Left cardiac atrium (tissue), 4 donors: ENCODE measurements around the gene CUX1. TPM values are rescaled to one million over a fixed set of nuclear protein-coding genes. Genes with fewer than 3 reads are reported as not detected.

Source experiments
- ATAC-seq, 2 donors: fragments of 200-7000 bp; cut with Tn5 transposase; one replicate each; pipeline ENCODE4 v1.9.1; 2020; ENCODE audit warnings: mild to moderate bottlenecking in 2 of 2, moderate library complexity in 2 of 2
- DNase-seq: peaks from one replicate; pipeline ENCODE4 v3.0.0-alpha.2; 2020
- intact Hi-C, 2 donors: fragments of 100-400 bp; cut with DNase I; formaldehyde crosslinking; loops; one replicate each; pipeline versions ENCODE4 v1.14.1 to v1.15.1; 2022 to 2023
- long read RNA-seq: library from polyadenylated mRNA; unstranded; transcript quantifications from one replicate; pipeline ENCODE4 v2.0.0, GENCODE V29; 2021
- total RNA-seq, 2 donors: library from RNA; stranded (reverse); fragmentation: NEBNext Ultra II Directional; extraction: Animal tissue kit (Norgen Biotek cat#: 25700); gene quantifications; one replicate each; pipeline ENCODE4 v1.2.1, GENCODE V29; 2021
- donor health status: DM: no; HTN: yes; CAD: no.
- donor health status: DM: no; HTN: yes; CAD: no; lungs with severe emphysema.
- donor health status: DM: yes; HTN: yes; CAD: no.
- donor health status: Dilated cardiomyopathy.

CUX1 gene
- 100 to 1,000 TPM in 1 of 2 donors, 10 to 100 TPM in 1; 81.6 to 108 TPM for total RNA-seq
- long read RNA-seq, transcript CUX1-202 (23 exons, 2,931 nt): major isoform, 13 of 30 reads
- long read RNA-seq, partial matches to known transcripts: 1 of 30 reads
- long read RNA-seq, other reads (novel, unspliced or antisense): 15 of 30 reads

GRCh38 chr7:101817471-101818286 lies at the start of gene CUX1:
Gene CUX1, plus strand, starts transcription at chr7:101817626. Its CDS starts 14 bp downstream, at chr7:101817640.
- ATAC-seq (peak in 1 of 2 donors; percentile 22), DNase-seq (peak; percentile 33)
- intact Hi-C loops: loop anchor here in 1 of 2 donors (5.0 kb wide), 3 partner anchors 40 to 415 kb away; no protein-coding TSS in a partner anchor

- intact Hi-C loops: no loop called here
- no peak for DNase-seq
- ATAC-seq: no peak
These were observed 49.1 kb upstream of the CUX1 start for GRCh38 chr7:101768280-101768679.

GRCh38 chr7:101770466-101770865 lies 47.0 kb upstream of the CUX1 start:
- intact Hi-C loops: no loop called here
- no peak for ATAC-seq

GRCh38 chr7:101772508-101773211 lies 44.8 kb upstream of the CUX1 start:
- ATAC-seq (no peak), DNase-seq (no peak)
- intact Hi-C loops: no loop called here

More at GRCh38 chr7:101770466-101770865, 47.0 kb upstream of the CUX1 start:
- no peak for DNase-seq

- intact Hi-C loops: no loop called here
- ATAC-seq: no peak
These were observed 42.2 kb upstream of the CUX1 start for GRCh38 chr7:101775181-101775580.

GRCh38 chr7:101778026-101778580 lies 39.3 kb upstream of the CUX1 start:
- DNase-seq (no peak), ATAC-seq (no peak)
- intact Hi-C loops: no loop called here

More at GRCh38 chr7:101775181-101775580, 42.2 kb upstream of the CUX1 start:
- no peak for DNase-seq

GRCh38 chr7:101779267-101779666 lies 38.2 kb upstream of the CUX1 start:
- intact Hi-C loops: no loop called here
- no peak for DNase-seq
- no peak for ATAC-seq

GRCh38 chr7:101780281-101780680 lies 37.1 kb upstream of the CUX1 start:
- intact Hi-C loops: no loop called here
- no peak for DNase-seq
- no peak for ATAC-seq

GRCh38 chr7:101781439-101781838 lies 36.0 kb upstream of the CUX1 start:
- intact Hi-C loops: no loop called here
- no peak for DNase-seq

GRCh38 chr7:101782476-101782875 lies 35.0 kb upstream of the CUX1 start:
- intact Hi-C loops: no loop called here
- DNase-seq: no peak
- ATAC-seq: no peak

More at GRCh38 chr7:101781439-101781838, 36.0 kb upstream of the CUX1 start:
- ATAC-seq: no peak

- no peak for DNase-seq
- intact Hi-C loops: no loop called here
- peak in 1 of 2 donors; percentile 29 for ATAC-seq
These were observed 34.5 kb upstream of the CUX1 start for GRCh38 chr7:101782896-101783295.

GRCh38 chr7:101783381-101784181 lies 33.8 kb upstream of the CUX1 start:
- intact Hi-C loops: no loop called here
- no peak for DNase-seq

GRCh38 chr7:101784292-101785127 lies 32.9 kb upstream of the CUX1 start:
- DNase-seq: no peak
- intact Hi-C loops: no loop called here

More at GRCh38 chr7:101783381-101784181, 33.8 kb upstream of the CUX1 start:
- ATAC-seq: peak in 1 of 2 donors; percentile 31

GRCh38 chr7:101787864-101788263 lies 29.6 kb upstream of the CUX1 start:
- no peak for DNase-seq
- ATAC-seq: no peak
- intact Hi-C loops: no loop called here

More at GRCh38 chr7:101784292-101785127, 32.9 kb upstream of the CUX1 start:
- peak; percentile 44 to 52 for ATAC-seq

- intact Hi-C loops: no loop called here
- ATAC-seq (no peak), DNase-seq (no peak)
These were observed 28.9 kb upstream of the CUX1 start for GRCh38 chr7:101788517-101788916.

- intact Hi-C loops: no loop called here
- ATAC-seq (no peak), DNase-seq (no peak)
These were observed 26.7 kb upstream of the CUX1 start for GRCh38 chr7:101790566-101791293.

GRCh38 chr7:101792051-101792681 lies 25.3 kb upstream of the CUX1 start:
- ATAC-seq (peak; percentile 88 to 97), DNase-seq (peak; percentile 44)
- intact Hi-C loops: no loop called here
